GM12873 (cell line): ENCODE data around the gene EIPR1.

Source experiments
- CTCF ChIP-seq: IDR thresholded peaks from 2 replicates; pipeline ENCODE4 v1.5.1; 2012; ENCODE audit warnings: low read depth, mild to moderate bottlenecking, moderate library complexity, low read length, control low read depth; ENCODE audit not compliant: insufficient read depth; ENCODE audit errors: missing control alignments

The EIPR1 gene

GRCh38 chr2:3317277-3317685, 60.3 kb downstream of the EIPR1 start:
- no peak for TF ChIP-seq CTCF

GRCh38 chr2:3316456-3317276, 61.0 kb downstream of the EIPR1 start:
- TF ChIP-seq CTCF = no peak

GRCh38 chr2:3314626-3315025, 63.0 kb downstream of the EIPR1 start:
- no peak for TF ChIP-seq CTCF

- TF ChIP-seq CTCF = no peak
Observed at GRCh38 chr2:3313781-3314375, 63.7 kb downstream of the EIPR1 start.

GRCh38 chr2:3312576-3313345, 64.9 kb downstream of the EIPR1 start:
- no peak for TF ChIP-seq CTCF

GRCh38 chr2:3311601-3312000, 66.0 kb downstream of the EIPR1 start:
- no peak for TF ChIP-seq CTCF
